Vagina (tissue), 2 donors: Measurements from ENCODE around the gene SIGMAR1.

Experiments used
- CTCF ChIP-seq, 3 experiments: fragments of 450-650 bp in 2 of 3; fragments of 200-600 bp in 1 of 3; sonication (generic) in 1 of 3; IDR thresholded peaks; one replicate each; pipeline ENCODE4 v1.5.1; 2017 to 2019; ENCODE audit warnings: antibody characterized with exemption in 3 of 3, mild to moderate bottlenecking in 2 of 3, moderate library complexity in 2 of 3
- POLR2AphosphoS5 ChIP-seq, 2 donors: sonication (generic); formaldehyde crosslinking; IDR thresholded peaks; one replicate each; pipeline ENCODE4 v1.9.0; 2017; ENCODE audit warnings: antibody characterized with exemption in 2 of 2, mild to moderate bottlenecking in 2 of 2, low read depth in 1 of 2; ENCODE audit not compliant: insufficient read depth in 1 of 2

GRCh38 chr9:34644766-34645314 is 7.3 kb upstream of the SIGMAR1 start:
- no peak for TF ChIP-seq CTCF (IDR thresholded peaks at IDR 0.05)
- no peak for TF ChIP-seq POLR2AphosphoS5 (IDR thresholded peaks at IDR 0.05; ENCODE audit: insufficient read depth in 1 of 2, low read depth in 1 of 2)
